Chondrocyte (in vitro differentiated cells): ENCODE data around the gene TXNDC15. TPM values are rescaled to one million over a fixed set of nuclear protein-coding genes. Genes with fewer than 3 reads are reported as not detected.
"Not testable (repeated sequence)": the region's sequence is repeated elsewhere in the genome, so short reads cannot be mapped to it uniquely, and the experiment has no call there.

Experiments used
- DNase-seq: peaks from one replicate; pipeline ENCODE4 v3.0.0; 2021; ENCODE audit warnings: mixed read lengths, low spot score
- H3K27ac Mint-ChIP-seq: one replicate; pipeline ENCODE4 v1.8.0; 2021; ENCODE audit warnings: mild to moderate bottlenecking, moderate library complexity, mixed read lengths; ENCODE audit not compliant: unreplicated experiment
- H3K27me3 Mint-ChIP-seq: 2 replicates; pipeline ENCODE4 v1.8.0; 2021; ENCODE audit warnings: low read depth, mixed read lengths
- H3K36me3 Mint-ChIP-seq: 2 replicates; pipeline ENCODE4 v1.8.0; 2021; ENCODE audit warnings: low read depth, mixed read lengths
- H3K4me1 Mint-ChIP-seq: 2 replicates; pipeline ENCODE4 v1.8.0; 2021; ENCODE audit warnings: low read depth, mild to moderate bottlenecking, mixed read lengths
- H3K4me3 Mint-ChIP-seq: one replicate; pipeline ENCODE4 v1.8.0; 2021; ENCODE audit warnings: mild to moderate bottlenecking, moderate library complexity, mixed read lengths; ENCODE audit not compliant: unreplicated experiment
- H3K9me3 Mint-ChIP-seq: 2 replicates; pipeline ENCODE4 v1.8.0; 2021; ENCODE audit warnings: low read depth, mixed read lengths
- CTCF ChIP-seq: fragments of 200-600 bp; sonication (generic); IDR thresholded peaks from 2 replicates; pipeline ENCODE4 v1.5.0; 2021; ENCODE audit warnings: antibody characterized with exemption, mild to moderate bottlenecking, moderate library complexity
- total RNA-seq: library from RNA; stranded (reverse); gene quantifications from 3 replicates; pipeline ENCODE4 v1.2.1, GENCODE V29; 2021

Gene TXNDC15
- total RNA-seq, 1 donor from 2014 or later: 73.0 TPM

DNA sequence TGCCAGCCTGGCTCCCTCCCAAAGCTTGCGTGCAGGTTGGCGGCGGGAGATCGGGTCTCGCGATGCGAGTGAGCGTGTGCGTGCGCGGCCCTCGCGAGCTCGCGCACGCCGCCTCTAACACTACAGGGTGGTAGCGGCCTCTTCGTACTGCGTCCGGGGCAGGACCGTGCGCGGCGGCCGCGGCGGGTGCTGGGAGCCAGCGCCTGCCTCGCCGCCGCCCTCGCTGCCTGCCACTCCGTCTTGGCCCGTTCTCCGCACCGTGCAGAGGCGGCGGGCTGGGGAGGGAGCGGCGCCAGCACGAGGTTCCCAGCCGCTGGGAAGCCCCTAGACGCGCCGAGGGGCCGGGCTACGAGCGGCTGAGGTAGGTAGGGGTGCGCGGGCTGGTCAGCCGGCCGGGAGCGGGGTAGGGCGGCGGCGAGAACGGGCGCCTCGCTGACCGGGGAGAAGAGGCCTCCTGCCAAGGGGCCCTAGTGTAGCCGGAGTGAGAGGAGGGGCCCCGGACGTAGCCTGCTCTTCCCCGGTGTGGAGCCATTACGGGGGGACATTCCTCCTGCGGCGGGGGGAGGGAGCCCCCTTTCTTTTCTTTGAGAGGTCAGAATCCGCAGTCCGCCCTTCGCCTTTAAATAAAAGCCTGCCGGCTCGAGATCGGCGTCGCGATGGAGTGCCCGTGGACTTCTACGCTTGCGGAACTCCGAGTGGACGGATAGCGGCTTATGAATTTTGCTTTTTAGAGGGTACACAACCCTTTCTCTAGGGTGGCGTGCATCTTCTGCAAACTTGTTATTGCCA lies 28.1 kb upstream of the TXNDC15 start, which contains the start of gene C5orf24:
Gene C5orf24 (plus strand): TSS at position 117 of the 789 bp plus-strand sequence. CDS start 8,933 bp downstream, outside the sequence.
- Mint-ChIP-seq H3K9me3 (no peaks in the 10 kb centered on the region), H3K27me3 (no peaks in the 10 kb centered on the region), H3K4me3 (peak within 1 kb of the TSS; percentile 81), H3K4me1 (peaks cover 53% of the 10 kb centered on the region), H3K36me3 (peaks cover 5% of the 10 kb centered on the region), H3K27ac (peak within 1 kb of the TSS; percentile 98)
- no peak for TF ChIP-seq CTCF
- DNase-seq: peak; percentile 97

GRCh38 chr5:134846641-134846960 lies 27.6 kb upstream of the TXNDC15 start:
- no peaks in the 10 kb centered on the region for H3K9me3 Mint-ChIP-seq
- H3K36me3 Mint-ChIP-seq: peaks cover 7% of the 10 kb centered on the region
- H3K4me3 Mint-ChIP-seq: peak overlapping the region; percentile 81
- H3K27me3 Mint-ChIP-seq: no peaks in the 10 kb centered on the region
- H3K27ac Mint-ChIP-seq: peak overlapping the region; percentile 82
- DNase-seq: no peak
- TF ChIP-seq CTCF: no peak
- peaks cover 57% of the 10 kb centered on the region for H3K4me1 Mint-ChIP-seq

DNA sequence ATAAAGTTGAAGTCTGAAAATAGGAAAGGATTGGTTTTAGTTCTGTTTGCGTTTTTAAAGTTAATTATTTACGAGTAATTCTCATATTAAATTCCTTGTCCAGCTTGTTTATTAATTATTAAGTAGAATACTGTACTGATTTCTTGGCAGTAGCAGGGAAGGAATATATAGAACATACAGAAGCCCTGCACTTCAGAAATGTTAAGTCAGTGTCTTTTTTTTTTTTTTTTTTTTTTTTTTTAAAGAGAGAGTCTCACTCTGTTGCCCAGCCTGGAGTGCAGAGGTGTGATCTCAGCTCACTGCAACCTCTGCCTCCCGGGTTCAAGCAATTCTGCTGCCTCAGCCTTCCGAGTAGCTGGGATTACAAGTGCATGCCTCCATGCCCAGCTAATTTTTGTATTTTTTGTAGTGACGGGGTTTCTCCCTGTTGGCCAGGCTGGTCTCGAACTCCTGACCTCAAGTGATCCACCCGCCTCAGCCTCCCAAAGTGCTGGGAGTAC lies 24.7 kb upstream of the TXNDC15 start:
- H3K4me3 Mint-ChIP-seq: peak overlapping the region; percentile 50
- DNase-seq, H3K36me3 Mint-ChIP-seq: not testable (repeated sequence)

GRCh38 chr5:134851307-134851923 lies 22.8 kb upstream of the TXNDC15 start:
- Mint-ChIP-seq H3K27ac (peak overlapping the region; percentile 66), H3K36me3 (peaks cover 18% of the 10 kb centered on the region), H3K9me3 (no peaks in the 10 kb centered on the region), H3K4me3 (peak overlapping the region; percentile 46), H3K4me1 (peaks cover 60% of the 10 kb centered on the region), H3K27me3 (no peaks in the 10 kb centered on the region)
- TF ChIP-seq CTCF: peak; percentile 78
- DNase-seq: no peak

More for the DNA sequence above, 24.7 kb upstream of the TXNDC15 start:
- Mint-ChIP-seq H3K27ac (peak overlapping the region; percentile 89), H3K4me1 (peaks cover 61% of the 10 kb centered on the region)
- not testable (repeated sequence) for H3K9me3 Mint-ChIP-seq, H3K27me3 Mint-ChIP-seq

DNA sequence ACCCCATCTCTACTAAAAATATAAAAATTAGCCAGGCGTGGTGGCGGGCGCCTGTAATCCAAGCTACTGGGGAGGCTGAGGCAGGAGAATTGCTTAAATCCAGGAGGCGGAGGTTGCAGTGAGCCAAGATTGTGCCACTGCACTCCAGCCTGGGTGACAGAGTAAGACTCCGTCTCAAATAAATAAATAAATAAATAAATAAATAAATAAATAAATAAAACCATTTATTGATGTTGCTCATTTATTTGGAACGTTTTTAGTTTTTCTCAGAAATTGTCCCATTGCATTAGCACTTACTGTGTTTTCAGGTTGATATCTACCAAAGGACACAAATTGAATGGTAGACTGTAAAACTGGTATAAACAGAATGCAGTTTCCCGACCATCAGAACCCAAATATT lies 17.7 kb upstream of the TXNDC15 start:
- DNase-seq, H3K27ac Mint-ChIP-seq, H3K4me3 Mint-ChIP-seq, H3K9me3 Mint-ChIP-seq, H3K27me3 Mint-ChIP-seq: not testable (repeated sequence)
- Mint-ChIP-seq H3K36me3 (peaks cover 23% of the 10 kb centered on the region), H3K4me1 (peaks cover 25% of the 10 kb centered on the region)

DNA sequence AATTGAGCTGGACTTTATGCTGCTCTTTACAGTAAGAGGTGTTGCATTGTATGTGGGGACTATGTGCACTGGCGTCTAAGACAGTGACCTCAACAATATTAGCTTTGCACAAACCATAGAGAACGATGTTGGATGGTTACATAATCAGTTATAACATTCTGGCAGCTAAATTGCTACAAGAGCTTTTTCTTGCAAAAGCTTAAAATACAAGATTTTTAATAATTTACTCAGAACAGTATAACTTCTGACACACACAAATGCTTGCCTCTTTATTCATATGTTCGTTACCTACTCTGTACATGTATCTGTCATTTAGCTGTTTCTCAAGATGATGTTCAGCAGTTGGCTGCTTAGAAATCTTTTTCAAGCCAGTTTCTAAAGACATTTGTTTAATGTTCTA lies 16.8 kb upstream of the TXNDC15 start:
- Mint-ChIP-seq H3K36me3 (peaks cover 21% of the 10 kb centered on the region), H3K27ac (no peak overlapping the region), H3K4me1 (peaks cover 16% of the 10 kb centered on the region), H3K27me3 (no peaks in the 10 kb centered on the region), H3K4me3 (no peak overlapping the region), H3K9me3 (no peaks in the 10 kb centered on the region)
- DNase-seq: no peak
- no peak for TF ChIP-seq CTCF
